CD4-positive, alpha-beta T cell treated with Interleukin-15 for 1 hour (primary cell): ENCODE results near the gene SLC23A3.
A peak's percentile ranks its signal among the peaks of the same experiment; 100 is the strongest.
"Not testable (repeated sequence)": the region's sequence is repeated elsewhere in the genome, so short reads cannot be mapped to it uniquely, and the experiment has no call there.

Experiments
- DNase-seq: peaks from one replicate; pipeline ENCODE4 v3.0.0-alpha.2; 2020

Gene SLC23A3

DNA sequence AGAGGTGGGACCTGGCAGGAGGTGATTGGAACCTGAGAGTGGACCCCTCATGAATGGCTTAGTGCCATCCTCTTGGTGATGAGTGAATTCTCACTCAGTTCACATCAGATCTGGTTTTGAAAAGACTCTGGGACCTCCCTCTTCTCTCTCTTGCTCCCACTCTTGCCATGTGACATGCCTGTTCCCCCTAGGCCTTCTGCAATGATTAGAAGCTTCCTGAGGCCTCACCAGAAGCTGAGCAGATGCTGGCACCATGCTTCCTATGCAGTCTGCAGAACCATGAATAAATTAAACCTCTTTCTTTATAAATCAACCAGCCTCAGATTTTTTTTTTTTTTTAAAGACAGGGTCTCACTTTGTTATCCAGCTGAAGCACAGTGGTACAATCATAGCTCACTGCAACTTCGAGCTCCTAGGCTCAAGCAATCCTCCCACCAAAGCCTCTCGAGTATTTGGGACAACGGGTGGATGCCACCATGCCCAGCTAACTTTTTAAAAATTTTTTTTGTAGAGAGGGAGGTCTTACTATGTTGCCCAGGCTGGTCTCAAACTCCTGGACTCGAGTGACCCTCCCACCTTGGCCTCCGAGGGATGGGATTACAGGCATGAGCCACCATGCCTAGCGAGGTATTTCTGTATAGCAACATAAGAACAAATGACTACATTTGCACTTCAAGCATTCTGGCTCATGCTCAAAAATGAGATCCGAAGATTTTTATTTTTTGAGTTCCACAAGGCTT lies 34.8 kb upstream of the SLC23A3 start:
- DNase-seq: no peak

- DNase-seq: not testable (repeated sequence)
Measured at GRCh38 chr2:219201331-219201730, 31.5 kb upstream of the SLC23A3 start.

DNA sequence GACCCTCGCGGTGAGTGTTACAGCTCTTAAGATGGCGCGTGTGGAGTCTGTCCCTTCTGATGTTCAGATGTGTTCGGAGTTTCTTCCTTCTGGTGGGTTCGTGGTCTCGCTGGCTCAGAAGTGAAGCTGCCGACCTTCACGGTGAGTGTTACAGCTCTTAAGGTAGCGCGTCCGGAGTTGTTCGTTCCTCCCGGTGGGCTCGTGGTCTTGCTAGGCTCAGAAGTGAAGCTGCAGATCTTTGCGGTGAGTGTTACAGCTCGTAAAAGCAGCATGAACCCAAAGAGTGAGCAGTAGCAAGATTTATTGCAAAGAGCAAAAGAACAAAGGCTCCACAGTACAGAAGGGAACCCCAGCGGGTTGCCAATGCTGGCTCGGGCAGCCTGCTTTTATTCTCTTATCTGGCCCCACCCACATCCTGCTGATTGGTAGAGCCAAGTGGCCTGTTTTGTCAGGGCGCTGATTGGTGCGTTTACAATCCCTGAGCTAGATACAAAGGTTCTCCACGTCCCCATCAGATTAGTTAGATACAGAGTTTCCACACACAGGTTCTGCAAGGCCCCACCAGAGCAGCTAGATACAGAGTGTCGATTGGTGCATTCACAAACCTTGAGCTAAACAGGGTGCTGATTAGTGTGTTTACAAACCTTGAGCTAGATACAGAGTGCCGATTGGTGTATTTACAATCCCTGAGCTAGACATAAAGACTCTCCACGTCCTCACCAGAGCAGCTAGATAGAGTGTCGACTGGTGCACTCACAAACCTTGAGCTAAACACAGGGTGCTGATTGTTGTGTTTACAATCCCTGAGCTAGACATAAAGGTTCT lies 30.9 kb upstream of the SLC23A3 start:
- DNase-seq: peak; percentile 45

DNA sequence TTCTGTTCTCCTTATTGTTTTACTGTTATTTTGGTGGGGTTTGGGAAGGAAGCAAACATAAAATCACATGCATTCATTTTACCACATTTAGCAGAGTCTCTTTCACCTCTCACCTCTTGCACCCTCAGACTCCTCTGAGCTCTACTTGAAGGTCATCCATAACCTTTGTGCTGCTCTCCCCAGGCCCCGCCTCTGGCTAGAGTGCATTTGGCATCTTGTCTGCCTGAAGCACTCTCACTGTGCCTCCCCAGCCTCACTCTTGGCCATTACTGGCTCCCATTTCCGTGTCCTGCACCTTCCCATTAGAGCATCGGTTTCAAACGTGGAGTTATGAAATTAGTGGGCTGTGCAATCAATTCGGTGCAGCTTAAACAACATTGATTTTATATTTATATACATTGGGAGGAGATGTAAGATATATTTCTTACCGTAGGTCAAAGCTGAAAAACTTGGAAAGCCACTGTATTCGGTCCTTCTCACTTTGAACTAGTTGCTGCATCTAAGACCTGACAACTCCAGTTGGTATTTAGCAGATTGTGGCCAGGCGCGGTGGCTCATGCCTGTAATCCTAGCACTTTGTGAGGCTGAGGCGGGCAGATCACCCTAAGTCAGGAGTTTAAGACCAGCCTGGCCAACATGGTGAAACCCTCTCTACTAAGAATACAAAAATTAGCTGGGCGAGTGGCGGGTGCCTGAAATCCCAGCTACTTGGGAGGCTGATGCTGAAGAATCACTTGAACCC lies 29.8 kb upstream of the SLC23A3 start:
- DNase-seq: no peak

- DNase-seq: no peak
Measured at GRCh38 chr2:219198974-219199373, 29.1 kb upstream of the SLC23A3 start.

GRCh38 chr2:219197388-219197787 lies 27.6 kb upstream of the SLC23A3 start:
- no peak for DNase-seq

- no peak for DNase-seq
Measured at GRCh38 chr2:219186754-219187456, 17.1 kb upstream of the SLC23A3 start.

GRCh38 chr2:219184121-219184520 lies 14.3 kb upstream of the SLC23A3 start:
- no peak for DNase-seq

DNA sequence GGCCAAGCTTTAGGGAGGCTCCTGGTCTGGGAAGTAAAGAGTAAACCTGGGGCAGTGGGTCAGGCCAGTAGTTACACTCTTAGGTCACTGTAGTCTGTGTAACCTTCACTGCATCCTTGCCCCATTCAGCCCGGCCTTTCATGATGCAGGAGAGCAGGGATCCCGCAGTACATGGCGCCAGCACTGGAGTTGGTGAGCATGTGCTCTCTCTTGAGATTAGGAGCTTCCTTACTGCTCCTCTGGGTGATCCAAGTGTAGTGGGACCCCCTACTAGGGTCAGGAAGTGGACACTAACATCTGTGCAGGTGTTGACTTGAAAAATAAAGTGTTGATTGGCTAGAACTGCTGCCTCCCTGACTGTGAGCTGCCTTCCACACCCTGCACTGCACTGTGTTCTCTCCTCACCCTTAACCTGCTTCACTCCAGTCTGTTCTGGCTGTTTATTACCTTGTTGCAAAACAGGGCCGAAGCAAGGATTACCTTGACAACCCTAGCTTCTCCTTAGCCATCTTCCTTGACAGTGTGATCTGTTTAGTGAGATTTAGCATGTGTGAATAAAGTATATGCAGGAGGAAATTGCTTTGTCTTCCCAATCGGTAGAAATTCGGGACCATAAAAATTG lies 13.4 kb upstream of the SLC23A3 start:
- no peak for DNase-seq

DNA sequence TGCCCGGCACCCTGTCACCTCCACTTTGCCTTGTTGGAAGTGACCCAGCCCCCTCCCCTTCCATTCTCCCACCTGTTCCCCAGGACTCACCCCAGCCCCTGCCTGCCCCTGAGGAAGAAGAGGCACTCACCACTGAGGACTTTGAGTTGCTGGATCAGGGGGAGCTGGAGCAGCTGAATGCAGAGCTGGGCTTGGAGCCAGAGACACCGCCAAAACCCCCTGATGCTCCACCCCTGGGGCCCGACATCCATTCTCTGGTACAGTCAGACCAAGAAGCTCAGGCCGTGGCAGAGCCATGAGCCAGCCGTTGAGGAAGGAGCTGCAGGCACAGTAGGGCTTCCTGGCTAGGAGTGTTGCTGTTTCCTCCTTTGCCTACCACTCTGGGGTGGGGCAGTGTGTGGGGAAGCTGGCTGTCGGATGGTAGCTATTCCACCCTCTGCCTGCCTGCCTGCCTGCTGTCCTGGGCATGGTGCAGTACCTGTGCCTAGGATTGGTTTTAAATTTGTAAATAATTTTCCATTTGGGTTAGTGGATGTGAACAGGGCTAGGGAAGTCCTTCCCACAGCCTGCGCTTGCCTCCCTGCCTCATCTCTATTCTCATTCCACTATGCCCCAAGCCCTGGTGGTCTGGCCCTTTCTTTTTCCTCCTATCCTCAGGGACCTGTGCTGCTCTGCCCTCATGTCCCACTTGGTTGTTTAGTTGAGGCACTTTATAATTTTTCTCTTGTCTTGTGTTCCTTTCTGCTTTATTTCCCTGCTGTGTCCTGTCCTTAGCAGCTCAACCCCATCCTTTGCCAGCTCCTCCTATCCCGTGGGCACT lies 12.7 kb upstream of the SLC23A3 start:
- DNase-seq: no peak

GRCh38 chr2:219181531-219181930 lies 11.7 kb upstream of the SLC23A3 start:
- DNase-seq: no peak

DNA sequence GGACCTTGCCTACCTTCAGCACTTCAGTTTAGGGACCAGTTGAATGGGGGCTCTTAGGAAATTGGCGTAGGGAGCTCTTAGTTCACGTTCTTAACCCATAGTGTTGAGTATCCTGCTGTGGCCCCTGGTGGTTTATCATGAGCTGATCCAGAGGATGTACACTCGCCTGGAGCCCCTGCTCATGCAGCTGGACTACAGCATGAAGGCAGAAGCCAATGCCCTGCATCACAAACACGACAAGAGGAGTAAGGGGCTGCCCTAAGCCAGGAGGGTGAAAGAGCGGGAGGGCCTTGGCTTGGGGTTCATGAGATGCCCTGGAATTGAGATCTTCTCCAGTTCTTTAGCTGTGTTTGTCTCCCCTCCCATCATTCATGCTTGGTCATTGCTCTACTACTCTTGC lies 11.1 kb upstream of the SLC23A3 start:
- no peak for DNase-seq

- no peak for DNase-seq
Measured at GRCh38 chr2:219179601-219180465, 10.0 kb upstream of the SLC23A3 start.

- DNase-seq: no peak
Measured at GRCh38 chr2:219178377-219179175, 8.7 kb upstream of the SLC23A3 start.

GRCh38 chr2:219177552-219178376 lies 7.9 kb upstream of the SLC23A3 start, which contains the start of gene RETREG2:
Gene RETREG2 (plus strand): TSS chr2:219178275. CDS start chr2:219178353, 78 bp downstream.
- DNase-seq: peak; percentile 92

DNA sequence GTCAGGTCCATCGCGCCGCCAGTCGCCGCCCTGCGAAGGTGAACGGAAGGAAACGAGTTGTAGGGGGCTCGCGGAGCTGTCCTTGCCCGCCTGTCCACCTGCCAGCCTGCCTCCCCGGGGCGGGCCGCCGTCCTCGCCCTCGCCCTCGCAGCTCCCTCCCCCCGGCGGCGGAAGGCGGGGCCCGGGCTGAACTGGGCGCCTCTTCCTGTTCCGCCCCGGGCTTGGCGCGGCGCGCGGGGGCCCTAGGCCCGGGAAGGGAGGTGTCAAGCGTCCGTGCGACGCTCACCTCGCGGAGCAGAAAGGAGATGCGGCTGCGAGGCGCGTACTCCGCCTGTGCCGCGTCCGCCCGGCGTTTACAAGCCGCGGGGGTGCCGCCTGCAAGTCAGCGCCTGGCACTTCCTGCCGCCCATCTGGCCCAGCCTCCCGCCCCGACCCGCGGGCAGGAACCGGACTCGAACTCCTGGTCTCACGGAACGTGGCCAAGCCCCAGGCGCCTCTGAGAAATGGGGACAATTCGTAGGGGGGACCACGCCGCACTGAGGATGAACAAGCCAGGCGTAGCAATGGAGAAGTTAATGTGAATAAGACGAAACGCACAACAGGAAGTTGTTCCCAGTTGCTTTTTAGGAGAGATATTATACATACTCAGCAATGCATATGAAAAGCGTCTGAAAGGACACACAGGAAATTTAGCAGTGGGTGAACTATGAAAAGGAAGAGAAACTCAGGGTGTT lies 7.2 kb upstream of the SLC23A3 start, which contains the start of gene CNPPD1:
TSS of gene CNPPD1 (minus strand) at position 108 of the 734 bp plus-strand sequence. CDS start at position 11, 97 bp downstream.
- DNase-seq: peak; percentile 89
